Fibroblast of lung (primary cell): ENCODE measurements around the gene ZNF735. TPM values are rescaled to one million over a fixed set of nuclear protein-coding genes. Genes with fewer than 3 reads are reported as not detected.
"Not testable (repeated sequence)": the region's sequence is repeated elsewhere in the genome, so short reads cannot be mapped to it uniquely, and the experiment has no call there.

Experiments
- DNase-seq, 2 donors: peaks; one replicate each; pipeline versions ENCODE4 v3.0.0 to v3.0.0-alpha.2; 2010; ENCODE audit warnings: low read depth in 2 of 2
- H2AFZ ChIP-seq: 2 replicates; pipeline ENCODE4 v1.5.1; 2012; ENCODE audit warnings: low read length, control low read depth, inconsistent platforms
- H3K27ac ChIP-seq: 2 replicates; pipeline ENCODE4 v1.5.1; 2011; ENCODE audit warnings: low read length, control low read depth; ENCODE audit not compliant: insufficient read depth
- H3K27me3 ChIP-seq: 2 replicates; pipeline ENCODE4 v1.5.1; 2011; ENCODE audit warnings: mild to moderate bottlenecking, low read length; ENCODE audit not compliant: control insufficient read depth, insufficient read depth
- H3K36me3 ChIP-seq: 2 replicates; pipeline ENCODE4 v1.5.1; 2011; ENCODE audit warnings: low read length; ENCODE audit not compliant: control insufficient read depth, insufficient read depth
- H3K4me1 ChIP-seq: 2 replicates; pipeline ENCODE4 v1.5.1; 2011; ENCODE audit warnings: low read length; ENCODE audit not compliant: control insufficient read depth, insufficient read depth; ENCODE audit errors: extremely low read depth
- H3K4me2 ChIP-seq: 2 replicates; pipeline ENCODE4 v1.5.1; 2011; ENCODE audit warnings: low read length, control low read depth; ENCODE audit not compliant: insufficient read depth; ENCODE audit errors: extremely low read depth
- H3K4me3 ChIP-seq, 4 experiments: fragments of 200-600 bp in 1 of 4; sonication (generic) in 1 of 4; replicated peaks in 1 of 4; 2 replicates each; pipeline ENCODE4 v1.5.1; 2011 to 2016; ENCODE audit warnings: low read length in 4 of 4, low read depth in 3 of 4, mild to moderate bottlenecking in 3 of 4, control low read depth in 2 of 4, inconsistent platforms in 1 of 4, mixed read lengths in 1 of 4; ENCODE audit not compliant: insufficient read depth in 1 of 4; ENCODE audit errors: control extremely low read depth in 1 of 4
- H3K79me2 ChIP-seq: 2 replicates; pipeline ENCODE4 v1.5.1; 2012; ENCODE audit warnings: mild to moderate bottlenecking, low read length, inconsistent platforms; ENCODE audit not compliant: control insufficient read depth, insufficient read depth
- H3K9ac ChIP-seq: 2 replicates; pipeline ENCODE4 v1.5.1; 2011; ENCODE audit warnings: mild to moderate bottlenecking, low read length, control low read depth; ENCODE audit not compliant: insufficient read depth
- H3K9me3 ChIP-seq: 2 replicates; pipeline ENCODE4 v1.5.1; 2012; ENCODE audit warnings: low read depth, low read length; ENCODE audit not compliant: control insufficient read depth, insufficient read depth
- H4K20me1 ChIP-seq: 2 replicates; pipeline ENCODE4 v1.5.1; 2011; ENCODE audit warnings: low read length; ENCODE audit not compliant: control insufficient read depth, insufficient read depth; ENCODE audit errors: extremely low read depth
- CTCF ChIP-seq, 2 donors: IDR thresholded peaks in 1 of 2; conservative IDR thresholded peaks in 1 of 2; 1 replicate in 1 of 2; 2 replicates in 1 of 2; pipeline ENCODE4 v1.5.1; 2011 to 2012; ENCODE audit warnings: low read length in 2 of 2, control low read depth in 1 of 2, inconsistent platforms in 1 of 2, low read depth in 1 of 2, mild to moderate bottlenecking in 1 of 2
- EZH2 ChIP-seq: IDR thresholded peaks from 2 replicates; pipeline ENCODE4 v1.5.1; 2012; ENCODE audit warnings: low read length, control low read depth, mild to moderate bottlenecking; ENCODE audit errors: missing control alignments
- polyA plus RNA-seq, 2 donors: library from polyadenylated mRNA; depleted of rRNA in 1 of 2; stranded (reverse) in 1 of 2; unstranded in 1 of 2; fragments of >200 nt; gene quantifications; 2 replicates each; pipeline ENCODE4 v1.2.1, GENCODE V29; 2011 to 2012; ENCODE audit warnings: missing spikeins in 1 of 2
- total RNA-seq: library from RNA; depleted of rRNA; stranded (reverse); fragments of >200 nt; gene quantifications from 2 replicates; pipeline ENCODE4 v1.2.1, GENCODE V29; 2014

Gene ZNF735
- total and polyA plus RNA-seq, 2 donors (not counting 1 experiment from before 2014, with no cell fraction given): not detected

GRCh38 chr7:64192775-64193174 lies 14.2 kb upstream of the ZNF735 start:
- Histone ChIP-seq H3K4me1 (no peaks in the 10 kb centered on the region), H3K36me3 (no peaks in the 10 kb centered on the region), H2AFZ (no peak overlapping the region), H3K79me2 (no peaks in the 10 kb centered on the region), H3K9me3 (no peaks in the 10 kb centered on the region), H3K9ac (no peak overlapping the region), H3K27me3 (no peaks in the 10 kb centered on the region), H3K4me3 (no peak overlapping the region), H3K4me2 (no peak overlapping the region), H4K20me1 (no peaks in the 10 kb centered on the region), H3K27ac (no peak overlapping the region)
- no peak for TF ChIP-seq EZH2
- no peak for TF ChIP-seq CTCF (conservative IDR thresholded peaks at IDR 0.05 in 1 of 2, IDR thresholded peaks at IDR 0.05 in 1 of 2; ENCODE audit: low read depth in 1 of 2, low read length in 2 of 2)
- DNase-seq: no peak

- not testable (repeated sequence) for H4K20me1 ChIP-seq, DNase-seq, H3K4me2 ChIP-seq, H3K4me3 ChIP-seq, H3K27ac ChIP-seq, H2AFZ ChIP-seq, H3K4me1 ChIP-seq, H3K9me3 ChIP-seq, H3K27me3 ChIP-seq, H3K9ac ChIP-seq, H3K36me3 ChIP-seq, H3K79me2 ChIP-seq
Measured at GRCh38 chr7:64219710-64220298, 12.8 kb downstream of the ZNF735 start.

GRCh38 chr7:64223366-64223765 lies 16.4 kb downstream of the ZNF735 start:
- DNase-seq: no peak
- TF ChIP-seq CTCF (conservative IDR thresholded peaks at IDR 0.05 in 1 of 2, IDR thresholded peaks at IDR 0.05 in 1 of 2; ENCODE audit: low read depth in 1 of 2, low read length in 2 of 2): no peak
- no peak for TF ChIP-seq EZH2
- Histone ChIP-seq H3K4me2 (no peak overlapping the region), H4K20me1 (no peaks in the 10 kb centered on the region), H3K9ac (no peak overlapping the region), H3K4me3 (no peak overlapping the region), H3K36me3 (no peaks in the 10 kb centered on the region), H2AFZ (no peak overlapping the region), H3K9me3 (no peaks in the 10 kb centered on the region), H3K27ac (no peak overlapping the region), H3K27me3 (no peaks in the 10 kb centered on the region), H3K4me1 (no peaks in the 10 kb centered on the region), H3K79me2 (no peaks in the 10 kb centered on the region)

- not testable (repeated sequence) for H3K4me3 ChIP-seq, H3K4me1 ChIP-seq, H2AFZ ChIP-seq, DNase-seq, H3K9ac ChIP-seq, H4K20me1 ChIP-seq, H3K36me3 ChIP-seq, H3K4me2 ChIP-seq, H3K27ac ChIP-seq, H3K9me3 ChIP-seq, H3K27me3 ChIP-seq, H3K79me2 ChIP-seq
Measured at GRCh38 chr7:64228174-64228573, 21.2 kb downstream of the ZNF735 start, which contains the start of gene ZNF679. Gene ZNF679, plus strand, starts transcription at chr7:64228474. Its CDS starts 20,644 bp downstream, at chr7:64249118.
